ENCODE measurements around the gene RASAL2.

GRCh38 chr1:178223289-178223688 is 129.4 kb downstream of the RASAL2 start:
- TF ChIP-seq CTCF (IDR thresholded peaks at IDR 0.05), result no peak
- no peak for TF ChIP-seq POLR2AphosphoS5 (IDR thresholded peaks at IDR 0.05; ENCODE audit: low read depth, low read length)
